ENCODE measurements around the gene CHMP2B. TPM values are rescaled to one million over a fixed set of nuclear protein-coding genes. Genes with fewer than 3 reads are reported as not detected.

Gene CHMP2B
- total and polyA plus RNA-seq, 2 donors from 2014 or later, result 31.7 to 37.8 TPM

DNA sequence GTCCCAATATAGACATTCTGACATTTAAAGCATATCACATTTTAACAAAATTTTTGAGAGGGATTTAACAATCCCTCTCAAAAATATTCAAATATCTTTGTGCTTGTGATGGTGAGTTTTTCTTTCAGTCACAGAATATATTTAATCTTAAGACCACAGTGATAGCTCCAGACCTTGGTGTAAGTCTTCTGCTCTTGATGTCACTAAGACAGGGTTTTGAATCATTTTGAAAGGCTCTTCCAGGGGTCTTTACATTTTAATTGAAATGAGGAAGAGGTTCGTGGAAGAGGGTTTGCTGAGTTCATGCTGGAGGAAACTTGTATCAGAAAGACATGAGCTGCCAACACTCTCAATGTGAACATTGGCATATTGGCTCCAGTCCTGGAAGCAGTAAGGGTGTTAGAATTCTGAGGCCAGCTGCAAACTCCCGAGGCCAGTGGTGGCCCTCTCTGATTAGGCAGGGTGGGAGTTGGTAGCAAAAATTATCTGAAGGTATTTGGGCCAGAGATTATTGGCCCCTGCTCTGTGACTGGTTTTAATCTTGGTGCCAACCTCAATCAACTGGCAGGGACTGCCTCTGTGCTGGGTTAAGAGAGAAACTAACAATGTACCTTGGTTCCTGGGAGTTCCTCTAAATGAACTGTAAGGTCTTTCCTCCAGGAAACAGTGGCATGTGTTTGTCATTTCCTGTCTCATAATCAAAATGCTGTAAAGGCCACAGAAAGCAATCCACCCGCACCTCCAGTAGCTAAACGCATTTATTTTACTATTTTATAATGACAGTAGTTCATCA lies 44.0 kb downstream of the CHMP2B start:
- Histone ChIP-seq H3K9ac (ENCODE audit: low read length in 3 of 3) (no peak overlapping the region), H3K9me3 (ENCODE audit: control insufficient read depth in 2 of 3, insufficient read depth in 1 of 3, low read length in 3 of 3) (no peaks in the 10 kb centered on the region), H3K4me1 (ENCODE audit: control insufficient read depth in 2 of 3, insufficient read depth in 2 of 3, low read depth in 1 of 3, low read length in 3 of 3) (no peaks in the 10 kb centered on the region), H3K36me3 (ENCODE audit: control insufficient read depth in 2 of 3, insufficient read depth in 3 of 3, low read length in 3 of 3) (no peaks in the 10 kb centered on the region), H3K27ac (ENCODE audit: low read depth in 2 of 2, low read length in 2 of 2) (no peak overlapping the region), H3K4me3 (ENCODE audit: low read length in 3 of 3) (no peak overlapping the region), H3K27me3 (ENCODE audit: control insufficient read depth, insufficient read depth, low read length) (no peaks in the 10 kb centered on the region)
- TF ChIP-seq, protein P1, sequence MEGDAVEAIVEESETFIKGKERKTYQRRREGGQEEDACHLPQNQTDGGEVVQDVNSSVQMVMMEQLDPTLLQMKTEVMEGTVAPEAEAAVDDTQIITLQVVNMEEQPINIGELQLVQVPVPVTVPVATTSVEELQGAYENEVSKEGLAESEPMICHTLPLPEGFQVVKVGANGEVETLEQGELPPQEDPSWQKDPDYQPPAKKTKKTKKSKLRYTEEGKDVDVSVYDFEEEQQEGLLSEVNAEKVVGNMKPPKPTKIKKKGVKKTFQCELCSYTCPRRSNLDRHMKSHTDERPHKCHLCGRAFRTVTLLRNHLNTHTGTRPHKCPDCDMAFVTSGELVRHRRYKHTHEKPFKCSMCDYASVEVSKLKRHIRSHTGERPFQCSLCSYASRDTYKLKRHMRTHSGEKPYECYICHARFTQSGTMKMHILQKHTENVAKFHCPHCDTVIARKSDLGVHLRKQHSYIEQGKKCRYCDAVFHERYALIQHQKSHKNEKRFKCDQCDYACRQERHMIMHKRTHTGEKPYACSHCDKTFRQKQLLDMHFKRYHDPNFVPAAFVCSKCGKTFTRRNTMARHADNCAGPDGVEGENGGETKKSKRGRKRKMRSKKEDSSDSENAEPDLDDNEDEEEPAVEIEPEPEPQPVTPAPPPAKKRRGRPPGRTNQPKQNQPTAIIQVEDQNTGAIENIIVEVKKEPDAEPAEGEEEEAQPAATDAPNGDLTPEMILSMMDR (IDR thresholded peaks at IDR 0.05; ENCODE audit: borderline replicate concordance, extremely low read depth, insufficient read depth), result no peak
- DNase-seq (no peak), FAIRE-seq (no peak)
- intact Hi-C loops (cut with DNase I), result no loop called here

DNA sequence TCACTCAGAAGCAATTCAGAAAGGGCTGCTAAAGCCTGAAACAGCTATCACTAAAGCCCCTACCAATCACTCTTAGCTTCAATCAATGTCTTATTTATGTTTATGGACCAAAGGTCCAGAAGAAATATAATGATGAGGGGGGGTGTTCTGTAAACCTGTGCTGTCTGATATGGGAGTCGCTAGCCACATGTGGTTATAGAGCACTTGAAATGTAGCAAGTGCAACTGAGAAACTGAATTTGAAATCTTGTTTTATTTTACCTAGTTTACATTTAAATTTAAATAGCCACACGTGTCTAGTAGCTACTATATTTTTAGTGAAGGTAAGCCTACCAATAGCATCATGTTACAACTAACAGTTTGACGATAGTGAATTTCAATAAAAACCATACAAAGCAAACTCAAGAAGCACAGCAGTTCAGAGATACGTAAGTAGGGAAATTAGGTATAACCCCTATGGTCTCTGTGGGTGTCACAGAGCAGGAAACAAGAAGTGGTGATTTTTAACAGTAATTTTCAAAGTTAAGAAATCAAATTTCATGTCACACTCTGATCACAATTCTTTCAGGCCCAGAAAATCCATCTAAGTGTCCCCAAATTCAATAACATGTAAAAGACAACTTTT lies 45.7 kb downstream of the CHMP2B start:
- DNase-seq (no peak), FAIRE-seq (no peak)
- no peaks in the 10 kb centered on the region for H3K36me3 ChIP-seq (ENCODE audit: control insufficient read depth in 2 of 3, insufficient read depth in 3 of 3, low read length in 3 of 3)
- intact Hi-C loops (cut with DNase I), result no loop called here
- TF ChIP-seq, protein P1 (IDR thresholded peaks at IDR 0.05; ENCODE audit: borderline replicate concordance, extremely low read depth, insufficient read depth), result no peak
- no peaks in the 10 kb centered on the region for H3K9me3 ChIP-seq (ENCODE audit: control insufficient read depth in 2 of 3, insufficient read depth in 1 of 3, low read length in 3 of 3)
- no peak overlapping the region for H3K9ac ChIP-seq (ENCODE audit: low read length in 3 of 3)
- H3K4me3 ChIP-seq (ENCODE audit: low read length in 3 of 3), result no peak overlapping the region
- no peaks in the 10 kb centered on the region for H3K4me1 ChIP-seq (ENCODE audit: control insufficient read depth in 2 of 3, insufficient read depth in 2 of 3, low read depth in 1 of 3, low read length in 3 of 3)
- no peaks in the 10 kb centered on the region for H3K27me3 ChIP-seq (ENCODE audit: control insufficient read depth, insufficient read depth, low read length)
- H3K27ac ChIP-seq (ENCODE audit: low read depth in 2 of 2, low read length in 2 of 2), result no peak overlapping the region

DNA sequence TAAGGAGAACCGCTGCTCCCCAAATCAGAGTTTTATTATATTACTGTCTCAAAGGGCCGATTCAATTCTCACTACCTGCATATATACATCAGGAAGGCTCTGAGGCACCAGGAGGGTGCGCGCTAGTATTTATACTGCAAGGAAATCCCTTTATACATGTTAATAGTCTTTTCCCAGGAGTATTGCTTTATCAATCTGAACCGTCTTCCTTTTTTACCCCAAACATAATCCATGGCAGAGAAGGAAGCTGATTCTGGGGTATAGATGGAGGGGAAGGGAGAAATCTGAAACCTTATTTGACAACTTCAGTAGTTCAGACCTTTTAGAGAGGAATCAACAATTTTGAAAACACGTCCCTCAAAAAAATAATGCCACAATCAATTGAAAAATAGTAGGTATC lies 49.4 kb downstream of the CHMP2B start, which contains the start of gene POU1F1:
Gene POU1F1, minus strand, starts transcription at position 101 of the 400 bp plus-strand sequence. CDS start 122 bp downstream, outside the sequence.
- TF ChIP-seq, protein P1 (IDR thresholded peaks at IDR 0.05; ENCODE audit: borderline replicate concordance, extremely low read depth, insufficient read depth), result no peak
- Histone ChIP-seq H3K27me3 (ENCODE audit: control insufficient read depth, insufficient read depth, low read length) (no peaks in the 10 kb centered on the region), H3K9me3 (ENCODE audit: control insufficient read depth in 2 of 3, insufficient read depth in 1 of 3, low read length in 3 of 3) (no peaks in the 10 kb centered on the region), H3K4me3 (ENCODE audit: low read length in 3 of 3) (no peak within 1 kb of the TSS), H3K9ac (ENCODE audit: low read length in 3 of 3) (no peak within 1 kb of the TSS), H3K4me1 (ENCODE audit: control insufficient read depth in 2 of 3, insufficient read depth in 2 of 3, low read depth in 1 of 3, low read length in 3 of 3) (no peaks in the 10 kb centered on the region), H3K36me3 (ENCODE audit: control insufficient read depth in 2 of 3, insufficient read depth in 3 of 3, low read length in 3 of 3) (no peaks in the 10 kb centered on the region), H3K27ac (ENCODE audit: low read depth in 2 of 2, low read length in 2 of 2) (no peak within 1 kb of the TSS)
- intact Hi-C loops (cut with DNase I), result no loop called here
- FAIRE-seq, result no peak
- no peak for DNase-seq

Data from kidney (tissue), 14 donors.